ENCODE measurements around the gene NEK1.

- TF ChIP-seq POLR2A (IDR thresholded peaks at IDR 0.05; ENCODE audit: low read depth, low read length) (no peak), POLR2AphosphoS5 (IDR thresholded peaks at IDR 0.05; ENCODE audit: low read depth, low read length) (no peak), TAF1 (IDR thresholded peaks at IDR 0.05; ENCODE audit: borderline replicate concordance, low read depth, low read length) (no peak)
These were observed 10.2 kb upstream of the NEK1 start for GRCh38 chr4:169622566-169622965.
